GM23248 (cell line): ENCODE results near the gene PKD2.

ENCODE experiments used
- EZH2 ChIP-seq: fragments of 200-600 bp; sonication (generic); IDR thresholded peaks from 2 replicates; pipeline ENCODE4 v1.6.1; 2018; ENCODE audit warnings: antibody characterized with exemption, mild to moderate bottlenecking; ENCODE audit not compliant: insufficient read depth, poor library complexity, severe bottlenecking
- EZH2phosphoT487 ChIP-seq: fragments of 200-600 bp; sonication (generic); IDR thresholded peaks from 2 replicates; pipeline ENCODE4 v1.6.1; 2018; ENCODE audit warnings: antibody characterized with exemption, moderate library complexity, mild to moderate bottlenecking, low read depth; ENCODE audit not compliant: insufficient read depth

GRCh38 chr4:88106205-88106604 lies 98.8 kb downstream of the PKD2 start:
- TF ChIP-seq EZH2 (no peak), EZH2phosphoT487 (no peak)
